NB4 (cell line): Measurements from ENCODE around the gene RNASEL.

Experiments used
- DNase-seq: peaks from one replicate; pipeline ENCODE4 v3.0.0; 2010; ENCODE audit warnings: low read depth
- H3K4me3 ChIP-seq: one replicate; pipeline ENCODE4 v1.5.1; 2011; ENCODE audit warnings: mild to moderate bottlenecking, low read depth, low read length, moderate library complexity
- MYC ChIP-seq: IDR thresholded peaks from 2 replicates; pipeline ENCODE4 v1.6.1; 2011; ENCODE audit warnings: low read depth, low read length
- POLR2A ChIP-seq: IDR thresholded peaks from 2 replicates; pipeline ENCODE4 v1.6.1; 2011; ENCODE audit warnings: mild to moderate bottlenecking; ENCODE audit not compliant: insufficient read length; ENCODE audit errors: extremely low read depth
- TF ChIP-seq, protein P1 (sequence below): IDR thresholded peaks from 2 replicates; pipeline ENCODE4 v1.6.1; 2011; ENCODE audit warnings: low read depth, low read length
- TF ChIP-seq, protein P2 (sequence below): IDR thresholded peaks from one replicate; pipeline ENCODE4 v1.5.1; 2012; ENCODE audit warnings: low read depth, low read length

RNASEL gene

DNA sequence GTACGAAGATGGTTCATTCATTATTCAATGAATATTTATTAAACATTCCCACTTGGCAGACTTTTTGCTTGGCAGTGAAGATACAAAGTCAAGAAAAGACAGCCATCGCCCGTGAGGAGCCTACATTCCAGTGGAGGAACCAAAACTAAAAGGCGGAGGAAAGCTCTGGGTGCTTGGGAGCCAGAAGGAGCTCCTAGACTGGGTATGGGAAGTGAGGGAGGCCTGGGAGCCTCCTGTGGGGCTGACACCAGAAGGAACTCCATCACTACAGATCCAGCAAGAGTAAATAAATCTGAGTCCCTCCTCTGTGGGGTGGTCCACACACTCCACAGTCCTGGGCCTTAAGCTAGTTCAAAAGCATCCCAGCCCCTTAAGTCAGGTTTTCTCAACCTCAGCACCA is 14.9 kb downstream of the RNASEL start:
- DNase-seq: no peak
- TF ChIP-seq POLR2A (no peak), MYC (no peak)
- TF ChIP-seq, protein P1, sequence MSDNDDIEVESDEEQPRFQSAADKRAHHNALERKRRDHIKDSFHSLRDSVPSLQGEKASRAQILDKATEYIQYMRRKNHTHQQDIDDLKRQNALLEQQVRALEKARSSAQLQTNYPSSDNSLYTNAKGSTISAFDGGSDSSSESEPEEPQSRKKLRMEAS: no peak
- TF ChIP-seq, protein P2, sequence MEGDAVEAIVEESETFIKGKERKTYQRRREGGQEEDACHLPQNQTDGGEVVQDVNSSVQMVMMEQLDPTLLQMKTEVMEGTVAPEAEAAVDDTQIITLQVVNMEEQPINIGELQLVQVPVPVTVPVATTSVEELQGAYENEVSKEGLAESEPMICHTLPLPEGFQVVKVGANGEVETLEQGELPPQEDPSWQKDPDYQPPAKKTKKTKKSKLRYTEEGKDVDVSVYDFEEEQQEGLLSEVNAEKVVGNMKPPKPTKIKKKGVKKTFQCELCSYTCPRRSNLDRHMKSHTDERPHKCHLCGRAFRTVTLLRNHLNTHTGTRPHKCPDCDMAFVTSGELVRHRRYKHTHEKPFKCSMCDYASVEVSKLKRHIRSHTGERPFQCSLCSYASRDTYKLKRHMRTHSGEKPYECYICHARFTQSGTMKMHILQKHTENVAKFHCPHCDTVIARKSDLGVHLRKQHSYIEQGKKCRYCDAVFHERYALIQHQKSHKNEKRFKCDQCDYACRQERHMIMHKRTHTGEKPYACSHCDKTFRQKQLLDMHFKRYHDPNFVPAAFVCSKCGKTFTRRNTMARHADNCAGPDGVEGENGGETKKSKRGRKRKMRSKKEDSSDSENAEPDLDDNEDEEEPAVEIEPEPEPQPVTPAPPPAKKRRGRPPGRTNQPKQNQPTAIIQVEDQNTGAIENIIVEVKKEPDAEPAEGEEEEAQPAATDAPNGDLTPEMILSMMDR: no peak
- no peak overlapping the region for H3K4me3 ChIP-seq

DNA sequence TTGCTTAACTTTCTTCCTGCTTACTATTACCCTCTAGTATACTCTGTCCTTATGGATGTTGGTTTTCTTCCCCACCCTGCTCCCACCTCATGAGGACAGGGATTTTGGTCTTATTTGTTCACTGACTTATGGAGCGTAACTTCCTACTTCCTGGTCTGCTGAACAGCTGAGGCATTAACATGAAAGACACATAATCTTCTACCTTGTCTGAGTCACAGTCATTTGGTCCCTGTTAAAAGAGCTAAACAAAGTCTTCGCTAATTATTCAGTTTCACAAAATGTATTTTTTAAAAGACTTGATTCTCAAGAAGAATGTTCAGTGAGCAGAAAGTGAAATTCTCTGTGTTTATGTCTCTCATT is 18.5 kb downstream of the RNASEL start:
- no peak for DNase-seq
- TF ChIP-seq, protein P1: no peak
- TF ChIP-seq POLR2A: no peak
- TF ChIP-seq, protein P2: no peak
- no peak for TF ChIP-seq MYC
- no peak overlapping the region for H3K4me3 ChIP-seq

DNA sequence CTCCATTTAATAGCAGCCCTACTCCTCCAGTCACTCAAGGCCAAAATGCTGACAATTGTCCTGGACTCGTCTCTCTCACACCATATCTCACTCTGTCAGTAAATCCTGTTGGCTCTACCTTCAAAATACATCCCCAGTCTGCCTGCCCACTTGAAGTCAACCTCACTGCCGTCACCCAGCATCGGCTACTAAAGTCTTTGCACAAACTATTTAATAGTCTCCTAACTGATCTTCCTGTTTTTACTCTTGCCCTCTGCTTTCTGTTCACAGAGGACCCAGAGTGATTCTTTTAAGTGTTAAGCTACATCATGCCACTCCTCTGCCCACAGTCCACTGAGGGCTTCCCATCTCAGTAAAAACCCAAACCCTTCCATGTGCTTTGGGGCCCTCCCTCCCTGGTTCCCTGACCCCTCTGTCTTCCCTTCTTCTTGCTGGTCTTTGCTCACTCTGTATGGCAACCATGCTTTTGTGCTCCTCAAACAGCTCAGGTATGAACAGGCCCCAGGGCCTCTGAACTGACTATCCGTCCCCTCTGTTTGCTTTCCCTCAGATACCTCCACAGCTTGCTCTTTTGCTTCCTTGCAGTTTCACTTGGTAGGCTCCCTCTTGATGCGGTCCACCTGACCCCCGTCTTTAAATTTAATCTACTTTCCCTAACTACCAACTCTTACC is 19.0 kb downstream of the RNASEL start:
- no peak for TF ChIP-seq MYC
- TF ChIP-seq, protein P2: no peak
- TF ChIP-seq POLR2A: no peak
- TF ChIP-seq, protein P1: no peak
- H3K4me3 ChIP-seq: no peak overlapping the region
- no peak for DNase-seq

DNA sequence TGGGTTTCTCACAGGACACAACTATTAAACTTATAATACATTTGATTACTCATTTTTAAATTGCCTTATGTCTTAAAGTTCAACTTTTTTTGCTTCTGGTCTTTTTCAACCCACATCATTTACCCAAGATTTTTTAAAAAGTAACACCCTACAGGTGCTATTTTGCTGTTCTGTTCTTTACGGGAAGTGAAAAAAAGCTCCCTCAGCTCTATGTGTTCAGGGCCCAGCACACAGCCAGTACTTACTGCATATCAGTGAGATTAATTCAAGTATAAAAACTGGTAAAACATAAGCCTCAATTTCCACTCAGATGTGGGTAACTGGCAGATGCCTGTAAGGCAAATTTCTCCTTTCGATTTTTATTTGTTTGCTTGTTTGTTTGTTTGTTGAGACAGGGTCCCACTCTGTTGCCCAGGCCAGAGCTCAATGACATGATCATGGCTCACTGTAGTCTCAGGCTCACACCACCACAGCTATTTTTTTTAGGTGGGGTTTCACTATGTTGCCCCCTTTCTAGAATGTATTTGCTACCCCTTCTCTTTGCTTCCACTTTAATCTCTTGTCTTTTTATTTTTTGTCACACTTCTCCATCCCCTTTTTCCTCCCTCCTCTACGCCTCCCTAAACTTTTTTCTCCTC is 20.3 kb downstream of the RNASEL start:
- TF ChIP-seq, protein P2: no peak
- no peak for TF ChIP-seq POLR2A
- no peak for TF ChIP-seq MYC
- TF ChIP-seq, protein P1: no peak

DNA sequence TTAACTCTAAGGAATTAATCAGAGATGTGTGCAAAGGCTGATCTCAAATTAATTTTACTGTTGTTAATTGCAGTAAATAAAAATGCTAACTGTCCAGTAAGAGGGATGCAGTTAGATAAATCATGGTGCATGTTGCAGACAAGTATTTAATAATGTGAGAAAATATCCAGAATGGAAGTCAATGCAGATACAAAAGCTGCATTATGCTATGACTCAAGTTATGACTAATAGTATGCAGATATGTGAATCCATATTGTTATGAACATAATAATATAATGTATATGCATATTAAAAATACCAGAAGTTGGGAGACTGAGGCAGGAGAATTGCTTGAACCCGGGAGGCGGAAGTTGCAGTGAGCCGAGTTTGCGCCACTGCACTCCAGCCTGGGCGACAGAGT is 21.4 kb downstream of the RNASEL start:
- DNase-seq: no peak
- no peak overlapping the region for H3K4me3 ChIP-seq
- TF ChIP-seq POLR2A (no peak), MYC (no peak)
- TF ChIP-seq, protein P2: no peak
- TF ChIP-seq, protein P1: no peak

More for the DNA sequence above, 20.3 kb downstream of the RNASEL start:
- no peak for DNase-seq
- H3K4me3 ChIP-seq: no peak overlapping the region
